NT2/D1 (cell line): ENCODE data around the gene ACTN2.

Experiments used
- SUZ12 ChIP-seq: IDR thresholded peaks from 2 replicates; pipeline ENCODE4 v1.6.1; 2011; ENCODE audit not compliant: insufficient read length, insufficient read depth; ENCODE audit errors: extremely low read depth
- ZNF274 ChIP-seq: IDR thresholded peaks from 2 replicates; pipeline ENCODE4 v1.6.1; 2011; ENCODE audit warnings: mild to moderate bottlenecking, low read depth, low read length

DNA sequence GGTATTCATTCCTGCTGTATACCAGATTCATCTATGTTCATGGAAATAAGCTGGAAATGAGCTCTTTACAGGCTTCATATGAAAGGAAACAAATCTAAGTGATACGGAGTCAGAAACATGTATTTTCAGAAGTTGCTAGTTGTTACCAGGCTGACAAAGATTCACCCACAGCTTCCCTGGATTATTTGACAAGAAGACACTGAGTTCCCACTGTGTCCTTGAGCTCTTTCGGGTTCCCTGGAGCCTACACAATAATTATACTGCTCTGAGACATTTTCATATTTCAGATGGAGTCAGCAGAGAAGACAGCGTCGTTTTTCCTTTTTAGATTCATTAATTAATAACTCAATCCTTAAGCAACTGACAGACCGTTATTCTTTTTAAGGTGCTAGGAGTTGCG, 79.5 kb downstream of the ACTN2 start:
- TF ChIP-seq SUZ12 (no peak), ZNF274 (no peak)
